K562 (cell line): Measurements from ENCODE around the gene CCDC171. TPM values are rescaled to one million over a fixed set of nuclear protein-coding genes. Genes with fewer than 3 reads are reported as not detected.

Source experiments
- ATAC-seq: fragments of 200-7000 bp; cut with Tn5 transposase; 3 replicates; pipeline ENCODE4 v1.9.1; 2020; ENCODE audit warnings: moderate library complexity
- BruUV-seq: library from RNA; stranded (reverse); fragments of 400-500 nt; replicated peaks from 2 replicates; lab custom pipeline; 2021; lab: Mats Ljungman, UMichigan
- CTCF ChIA-PET: fragments of 300-600 bp; formaldehyde crosslinking; extraction: SDS; loops from one replicate; lab custom pipeline; 2021; ENCODE audit warnings: low intra/inter-chr PET ratio; lab: Yijun Ruan, JAX
- POLR2A ChIA-PET: fragments of 300-600, 350-650 bp; sonication (Branson Sonifier 250); formaldehyde crosslinking; extraction: SDS; loops from one replicate; lab custom pipeline; 2021; ENCODE audit warnings: antibody characterized with exemption, inconsistent platforms; lab: Yijun Ruan, JAX
- DNase-seq, 4 experiments: peaks; one replicate each; pipeline versions ENCODE4 v3.0.0 to v3.0.0-alpha.2; 2011 to 2018; ENCODE audit warnings: low spot score in 3 of 4, mixed read lengths in 3 of 4; ENCODE audit errors: extremely low read depth in 1 of 4
- FAIRE-seq: peaks from 2 replicates; lab custom pipeline; 2011; peaks lifted over from hg19 to GRCh38; lab: Jason Lieb, UNC
- H2AFZ ChIP-seq: 2 replicates; pipeline ENCODE4 v1.6.0; 2011; ENCODE audit warnings: low read depth, low read length, control low read depth, inconsistent platforms
- H3K27ac ChIP-seq: fragments of 200-600 bp; 3 replicates; pipeline ENCODE4 v1.8.0; 2011; ENCODE audit warnings: low read depth, mild to moderate bottlenecking, control low read depth, inconsistent platforms, low read length, moderate library complexity, mixed read lengths; ENCODE audit errors: extremely low read depth
- H3K27me3 ChIP-seq, 2 experiments: fragments of 300-600 bp in 1 of 2; 2 replicates in 1 of 2; 3 replicates in 1 of 2; pipeline versions ENCODE4 v1.6.0 to v1.8.0; 2011; ENCODE audit warnings: inconsistent platforms in 2 of 2, low read length in 2 of 2, mild to moderate bottlenecking in 1 of 2, mixed read lengths in 1 of 2, moderate library complexity in 1 of 2; ENCODE audit not compliant: control insufficient read depth in 2 of 2, insufficient read depth in 2 of 2
- H3K36me3 ChIP-seq: fragments of 300-600 bp; 3 replicates; pipeline ENCODE4 v1.8.0; 2011; ENCODE audit warnings: mild to moderate bottlenecking, low read length, inconsistent platforms; ENCODE audit not compliant: control insufficient read depth, insufficient read depth
- H3K4me1 ChIP-seq, 2 experiments: fragments of 200-600 bp in 1 of 2; replicated peaks in 1 of 2; 2 replicates in 1 of 2; 3 replicates in 1 of 2; pipeline versions ENCODE4 v1.5.1 to v1.8.0; 2011; ENCODE audit warnings: inconsistent platforms in 2 of 2, low read length in 2 of 2, mild to moderate bottlenecking in 1 of 2, mixed read lengths in 1 of 2, moderate library complexity in 1 of 2; ENCODE audit not compliant: control insufficient read depth in 2 of 2, insufficient read depth in 2 of 2
- H3K4me2 ChIP-seq: 2 replicates; pipeline ENCODE4 v1.6.1; 2011; ENCODE audit warnings: low read length, control low read depth, inconsistent platforms, mixed read lengths; ENCODE audit not compliant: insufficient read depth
- H3K4me3 ChIP-seq: fragments of 200-600 bp; sonication (generic), shearing (Covaris generic); 2 replicates; pipeline ENCODE4 v1.5.1; 2016; ENCODE audit warnings: control low read depth, inconsistent platforms
- H3K79me2 ChIP-seq: fragments of 200-600 bp; 3 replicates; pipeline ENCODE4 v1.8.0; 2011; ENCODE audit warnings: low read length, inconsistent platforms; ENCODE audit not compliant: control insufficient read depth, insufficient read depth
- H3K9ac ChIP-seq, 2 experiments: 2 replicates each; pipeline versions ENCODE4 v1.6.0 to v1.6.1; 2011; ENCODE audit warnings: low read depth in 2 of 2, low read length in 2 of 2, control low read depth in 1 of 2, inconsistent platforms in 1 of 2, mild to moderate bottlenecking in 1 of 2, mixed read lengths in 1 of 2; ENCODE audit not compliant: insufficient read depth in 1 of 2
- H3K9me1 ChIP-seq: one replicate; pipeline ENCODE4 v1.6.0; 2011; ENCODE audit warnings: inconsistent platforms, mild to moderate bottlenecking, low read length, moderate library complexity; ENCODE audit not compliant: control insufficient read depth, insufficient read depth
- H3K9me3 ChIP-seq: replicated peaks from 2 replicates; pipeline ENCODE4 v1.5.1; 2011; ENCODE audit warnings: low read depth, low read length, inconsistent platforms; ENCODE audit not compliant: control insufficient read depth, insufficient read depth
- H4K20me1 ChIP-seq: replicated peaks from 2 replicates; pipeline ENCODE4 v1.6.1; 2011; ENCODE audit warnings: low read length, inconsistent platforms, mixed read lengths; ENCODE audit not compliant: control insufficient read depth, insufficient read depth
- DDX20 ChIP-seq: fragments of 450-650 bp; IDR thresholded peaks from 2 replicates; pipeline ENCODE4 v1.6.1; 2016; ENCODE audit warnings: missing genetic modification characterization, low read depth, mild to moderate bottlenecking, missing compliant biosample characterization, moderate library complexity
- ETV6 ChIP-seq, 3 experiments: fragments of 150-350 bp in 1 of 3; sonication (generic) in 1 of 3; formaldehyde crosslinking in 1 of 3; IDR thresholded peaks; 2 replicates each; pipeline versions ENCODE4 v1.6.1 to v1.8.0; 2014 to 2022; ENCODE audit warnings: borderline replicate concordance in 2 of 3, low read depth in 2 of 3, antibody characterized with exemption in 1 of 3, low read length in 1 of 3, mild to moderate bottlenecking in 1 of 3, missing genetic modification reagents in 1 of 3
- HIVEP1 ChIP-seq: fragments of 250-450 bp; sonication (Bioruptor Pico); IDR thresholded peaks from 2 replicates; pipeline ENCODE4 v1.4.0; 2020; ENCODE audit warnings: mild to moderate bottlenecking
- KDM5B ChIP-seq: fragments of 200-600 bp; sonication (generic); IDR thresholded peaks from 2 replicates; pipeline ENCODE4 v1.6.1; 2012; ENCODE audit warnings: low read depth, mild to moderate bottlenecking, moderate library complexity, low read length, control low read depth, inconsistent platforms; ENCODE audit not compliant: insufficient replicate concordance
- POLR2A ChIP-seq: fragments of 450-650 bp; conservative IDR thresholded peaks from 2 replicates; pipeline ENCODE4 v1.6.1; 2016
- RB1 ChIP-seq: fragments of 450-650 bp; IDR thresholded peaks from 2 replicates; pipeline ENCODE4 v1.6.1; 2017; ENCODE audit warnings: low read depth, mild to moderate bottlenecking
- RBM39 ChIP-seq: fragments of 200-400 bp; formaldehyde crosslinking; optimal IDR thresholded peaks from 2 replicates; pipeline ENCODE3; 2018; ENCODE audit warnings: low read depth, low read length
- SMAD1 ChIP-seq: fragments of 150-350 bp; IDR thresholded peaks from 2 replicates; pipeline ENCODE4 v1.6.1; 2014; ENCODE audit warnings: low read length, low read depth; ENCODE audit not compliant: partially characterized antibody
- SP1 ChIP-seq: sonication (generic); formaldehyde crosslinking; IDR thresholded peaks from 2 replicates; pipeline ENCODE4 v1.8.1; 2022; ENCODE audit warnings: mild to moderate bottlenecking, missing genetic modification reagents
- TRIM24 ChIP-seq, 2 experiments: fragments of 450-650 bp; IDR thresholded peaks; 2 replicates each; pipeline ENCODE4 v1.6.1; 2016
- ZC3H8 ChIP-seq: fragments of 450-650 bp; IDR thresholded peaks from 2 replicates; pipeline ENCODE4 v1.6.1; 2017
- ZNF24 ChIP-seq: fragments of 450-650 bp; IDR thresholded peaks from 2 replicates; pipeline ENCODE4 v1.6.1; 2016
- ZNF586 ChIP-seq: fragments of 450-650 bp; formaldehyde crosslinking; conservative IDR thresholded peaks from 2 replicates; pipeline ENCODE4 v1.4.0; 2020; ENCODE audit warnings: mild to moderate bottlenecking, moderate library complexity
- WGBS: fragments of 100-300 bp; shearing (Covaris generic); methylation state at CpG from one replicate; pipeline ENCODE4 v1.1.6; 2016; ENCODE audit warnings: low coverage, mixed read lengths; ENCODE audit not compliant: insufficient coverage; ENCODE audit errors: missing lambda C conversion rate; 5-methylcytosine and 5-hydroxymethylcytosine counted together
- in situ Hi-C: fragments of 300-500 bp; cut with MboI; formaldehyde crosslinking; loops from 4 replicates; pipeline ENCODE4 v1.15.0; 2018; ENCODE audit warnings: inconsistent platforms, mixed read lengths
- intact Hi-C: fragments of 100-400 bp; cut with micrococcal nuclease; formaldehyde crosslinking; loops from 2 replicates; pipeline ENCODE4 v1.14.2; 2022
- polyA plus RNA-seq, 8 experiments: library from polyadenylated mRNA; depleted of rRNA in 4 of 8; stranded (reverse) in 5 of 8; unstranded in 3 of 8; fragments of >200 nt; fragmentation: Nextera tagmentation in 2 of 8; fragmentation: Illumina TruSeq in 1 of 8; extraction: Ambion mirVana in 2 of 8; extraction: Trizol in 1 of 8; gene quantifications; 2 replicates each; pipeline versions ENCODE4 v1.2.1 to v1.2.3, GENCODE V29; 2011 to 2014; ENCODE audit warnings: inconsistent platforms in 1 of 8, missing spikeins in 1 of 8
- total RNA-seq, 7 experiments: library from RNA; depleted of rRNA in 6 of 7; stranded (reverse); fragments of >200 nt in 6 of 7; fragmentation: Illumina TruSeq in 2 of 7; extraction: Trizol in 2 of 7; gene quantifications; 2 replicates each; pipeline versions ENCODE4 v1.2.1 to v1.2.3, GENCODE V29; 2011 to 2021; ENCODE audit warnings: low replicate concordance in 1 of 7
- TF ChIP-seq, protein P1 (sequence below): sonication (generic); formaldehyde crosslinking; IDR thresholded peaks from 2 replicates; pipeline ENCODE4 v1.8.1; 2023; ENCODE audit warnings: mild to moderate bottlenecking, missing genetic modification reagents

CCDC171 gene
- total and polyA plus RNA-seq, 9 of the 15 experiments (the other 6 are each of a cell fraction or from before 2014, with no cell fraction given) = 0.08 to 3.8 (median 0.27) TPM

- no TSS peak for BruUV-seq
- no peak overlapping the region for H3K4me3 ChIP-seq
- 3% methylated on average over 3 of the region's 3 CpGs for WGBS
- intact Hi-C loops = no loop called here
- H3K9me3 ChIP-seq = no peaks in the 10 kb centered on the region
- H3K4me1 ChIP-seq = no peaks in the 10 kb centered on the region
- H3K79me2 ChIP-seq = no peaks in the 10 kb centered on the region
- no peaks in the 10 kb centered on the region for H3K36me3 ChIP-seq
- ATAC-seq (no peak), FAIRE-seq (no peak), DNase-seq (no peak)
- H2AFZ ChIP-seq = no peak overlapping the region
- TF ChIP-seq SMAD1 = no peak
- no peak for TF ChIP-seq ZC3H8
- no peak for TF ChIP-seq SP1
- no peak for TF ChIP-seq ZNF24
- TF ChIP-seq, protein P1, sequence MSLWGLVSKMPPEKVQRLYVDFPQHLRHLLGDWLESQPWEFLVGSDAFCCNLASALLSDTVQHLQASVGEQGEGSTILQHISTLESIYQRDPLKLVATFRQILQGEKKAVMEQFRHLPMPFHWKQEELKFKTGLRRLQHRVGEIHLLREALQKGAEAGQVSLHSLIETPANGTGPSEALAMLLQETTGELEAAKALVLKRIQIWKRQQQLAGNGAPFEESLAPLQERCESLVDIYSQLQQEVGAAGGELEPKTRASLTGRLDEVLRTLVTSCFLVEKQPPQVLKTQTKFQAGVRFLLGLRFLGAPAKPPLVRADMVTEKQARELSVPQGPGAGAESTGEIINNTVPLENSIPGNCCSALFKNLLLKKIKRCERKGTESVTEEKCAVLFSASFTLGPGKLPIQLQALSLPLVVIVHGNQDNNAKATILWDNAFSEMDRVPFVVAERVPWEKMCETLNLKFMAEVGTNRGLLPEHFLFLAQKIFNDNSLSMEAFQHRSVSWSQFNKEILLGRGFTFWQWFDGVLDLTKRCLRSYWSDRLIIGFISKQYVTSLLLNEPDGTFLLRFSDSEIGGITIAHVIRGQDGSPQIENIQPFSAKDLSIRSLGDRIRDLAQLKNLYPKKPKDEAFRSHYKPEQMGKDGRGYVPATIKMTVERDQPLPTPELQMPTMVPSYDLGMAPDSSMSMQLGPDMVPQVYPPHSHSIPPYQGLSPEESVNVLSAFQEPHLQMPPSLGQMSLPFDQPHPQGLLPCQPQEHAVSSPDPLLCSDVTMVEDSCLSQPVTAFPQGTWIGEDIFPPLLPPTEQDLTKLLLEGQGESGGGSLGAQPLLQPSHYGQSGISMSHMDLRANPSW (CRISPR knock-in tag) = no peak
- TF ChIP-seq POLR2A = no peak
- no peak for TF ChIP-seq RB1
- TF ChIP-seq ETV6 (IDR thresholded peaks at IDR 0.05; ENCODE audit: borderline replicate concordance in 1 of 2, low read depth in 2 of 2, low read length in 1 of 2) = no peak
- TF ChIP-seq ETV6 (CRISPR knock-in tag; IDR thresholded peaks at IDR 0.05; ENCODE audit: borderline replicate concordance) = no peak
- no peak for TF ChIP-seq ZNF586 (CRISPR knock-in tag)
- TF ChIP-seq DDX20 (tag) = no peak
- TF ChIP-seq HIVEP1 (CRISPR knock-in tag) = no peak
- no peak for TF ChIP-seq RBM39
- TF ChIP-seq TRIM24 (IDR thresholded peaks at IDR 0.05) = no peak
- TF ChIP-seq KDM5B = no peak
- in situ Hi-C loops = no loop called here
- no peak overlapping the region for H3K27ac ChIP-seq
- no peak overlapping the region for H3K9ac ChIP-seq
- no peaks in the 10 kb centered on the region for H4K20me1 ChIP-seq
- H3K9me1 ChIP-seq = no peaks in the 10 kb centered on the region
- no peak overlapping the region for H3K4me2 ChIP-seq
- H3K27me3 ChIP-seq = no peaks in the 10 kb centered on the region
- ChIA-PET CTCF (no interaction called here), POLR2A (no interaction called here)
Observed at GRCh38 chr9:15584379-15584778, 31.5 kb downstream of the CCDC171 start.
